DMS 273 (cell line): ENCODE measurements around the gene GRIA1.

Experiments
- DNase-seq: peaks from one replicate; lab custom pipeline; 2025; ENCODE audit not compliant: unreplicated experiment; lab: John Stamatoyannopoulos, UW

GRIA1 gene

GRCh38 chr5:153770066-153770465, 279.6 kb downstream of the GRIA1 start:
- DNase-seq: no peak

GRCh38 chr5:153774686-153775085, 284.2 kb downstream of the GRIA1 start:
- peak; percentile 25 for DNase-seq

- no peak for DNase-seq
Measured at GRCh38 chr5:153775923-153776322, 285.5 kb downstream of the GRIA1 start.

GRCh38 chr5:153777681-153778581, 287.5 kb downstream of the GRIA1 start:
- no peak for DNase-seq

- DNase-seq: no peak
Measured at GRCh38 chr5:153779836-153780235, 289.4 kb downstream of the GRIA1 start.

GRCh38 chr5:153780876-153781705, 290.6 kb downstream of the GRIA1 start:
- no peak for DNase-seq

GRCh38 chr5:153782589-153783361, 292.3 kb downstream of the GRIA1 start:
- no peak for DNase-seq

GRCh38 chr5:153783362-153783658, 292.8 kb downstream of the GRIA1 start:
- no peak for DNase-seq

- no peak for DNase-seq
Measured at GRCh38 chr5:153784277-153784676, 293.8 kb downstream of the GRIA1 start.

- DNase-seq: no peak
Measured at GRCh38 chr5:153791339-153791738, 300.9 kb downstream of the GRIA1 start.

GRCh38 chr5:153792305-153792704, 301.8 kb downstream of the GRIA1 start:
- DNase-seq: no peak

- DNase-seq: no peak
Measured at GRCh38 chr5:153793699-153794098, 303.2 kb downstream of the GRIA1 start.

GRCh38 chr5:153794327-153794726, 303.9 kb downstream of the GRIA1 start:
- DNase-seq: no peak

GRCh38 chr5:153796527-153796926, 306.1 kb downstream of the GRIA1 start:
- DNase-seq: no peak

GRCh38 chr5:153797484-153797883, 307.0 kb downstream of the GRIA1 start:
- no peak for DNase-seq

- peak; percentile 2 for DNase-seq
Measured at GRCh38 chr5:153798830-153799229, 308.4 kb downstream of the GRIA1 start.

GRCh38 chr5:153799466-153799865, 309.0 kb downstream of the GRIA1 start:
- DNase-seq: no peak

GRCh38 chr5:153802050-153802821, 311.8 kb downstream of the GRIA1 start:
- no peak for DNase-seq

- no peak for DNase-seq
Measured at GRCh38 chr5:153807801-153808200, 317.3 kb downstream of the GRIA1 start.

- no peak for DNase-seq
Measured at GRCh38 chr5:153809166-153809565, 318.7 kb downstream of the GRIA1 start.

GRCh38 chr5:153813901-153814300, 323.4 kb downstream of the GRIA1 start:
- DNase-seq: no peak
